Measurements from ENCODE around the gene ITM2C.

The ITM2C gene

DNA sequence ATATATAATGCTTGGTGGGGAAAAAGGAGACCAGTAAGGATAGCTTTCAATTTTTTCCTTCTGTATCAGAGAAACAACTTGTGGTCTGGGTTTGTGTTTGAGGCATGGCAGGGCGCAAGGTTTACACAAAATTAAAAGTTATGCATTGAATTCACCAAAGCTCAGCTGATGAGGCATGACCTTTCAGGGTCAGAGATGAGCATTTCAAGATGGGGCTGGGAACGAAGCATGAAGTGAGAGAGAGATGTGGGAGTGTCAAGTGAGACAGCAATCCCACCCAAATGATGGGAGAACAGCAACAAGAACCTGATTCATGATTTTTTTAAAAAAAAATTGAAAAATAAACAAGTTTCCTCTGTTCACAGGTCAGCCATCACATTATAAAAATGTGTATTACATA, 55.4 kb downstream of the ITM2C start:
- TF ChIP-seq, protein P1, sequence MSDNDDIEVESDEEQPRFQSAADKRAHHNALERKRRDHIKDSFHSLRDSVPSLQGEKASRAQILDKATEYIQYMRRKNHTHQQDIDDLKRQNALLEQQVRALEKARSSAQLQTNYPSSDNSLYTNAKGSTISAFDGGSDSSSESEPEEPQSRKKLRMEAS (IDR thresholded peaks at IDR 0.05), result no peak
- TF ChIP-seq RAD21 (IDR thresholded peaks at IDR 0.05; ENCODE audit: low read depth) (no peak), NFIC (IDR thresholded peaks at IDR 0.05) (no peak), CEBPB (IDR thresholded peaks at IDR 0.05) (no peak), YY1 (IDR thresholded peaks at IDR 0.05; ENCODE audit: low read depth) (no peak), CREB1 (IDR thresholded peaks at IDR 0.05; ENCODE audit: low read depth) (no peak), FOXM1 (IDR thresholded peaks at IDR 0.05; ENCODE audit: borderline replicate concordance, low read depth) (no peak), ZBTB7A (IDR thresholded peaks at IDR 0.05; ENCODE audit: low read depth) (no peak), TAF1 (IDR thresholded peaks at IDR 0.05; ENCODE audit: low read depth) (no peak), TCF12 (IDR thresholded peaks at IDR 0.05; ENCODE audit: low read depth) (no peak), EP300 (IDR thresholded peaks at IDR 0.05; ENCODE audit: borderline replicate concordance) (no peak), TEAD4 (IDR thresholded peaks at IDR 0.05) (no peak), EGR1 (IDR thresholded peaks at IDR 0.05) (no peak)
- TF ChIP-seq, protein P2, sequence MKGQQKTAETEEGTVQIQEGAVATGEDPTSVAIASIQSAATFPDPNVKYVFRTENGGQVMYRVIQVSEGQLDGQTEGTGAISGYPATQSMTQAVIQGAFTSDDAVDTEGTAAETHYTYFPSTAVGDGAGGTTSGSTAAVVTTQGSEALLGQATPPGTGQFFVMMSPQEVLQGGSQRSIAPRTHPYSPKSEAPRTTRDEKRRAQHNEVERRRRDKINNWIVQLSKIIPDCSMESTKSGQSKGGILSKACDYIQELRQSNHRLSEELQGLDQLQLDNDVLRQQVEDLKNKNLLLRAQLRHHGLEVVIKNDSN (IDR thresholded peaks at IDR 0.05), result no peak
- TF ChIP-seq, protein P3, sequence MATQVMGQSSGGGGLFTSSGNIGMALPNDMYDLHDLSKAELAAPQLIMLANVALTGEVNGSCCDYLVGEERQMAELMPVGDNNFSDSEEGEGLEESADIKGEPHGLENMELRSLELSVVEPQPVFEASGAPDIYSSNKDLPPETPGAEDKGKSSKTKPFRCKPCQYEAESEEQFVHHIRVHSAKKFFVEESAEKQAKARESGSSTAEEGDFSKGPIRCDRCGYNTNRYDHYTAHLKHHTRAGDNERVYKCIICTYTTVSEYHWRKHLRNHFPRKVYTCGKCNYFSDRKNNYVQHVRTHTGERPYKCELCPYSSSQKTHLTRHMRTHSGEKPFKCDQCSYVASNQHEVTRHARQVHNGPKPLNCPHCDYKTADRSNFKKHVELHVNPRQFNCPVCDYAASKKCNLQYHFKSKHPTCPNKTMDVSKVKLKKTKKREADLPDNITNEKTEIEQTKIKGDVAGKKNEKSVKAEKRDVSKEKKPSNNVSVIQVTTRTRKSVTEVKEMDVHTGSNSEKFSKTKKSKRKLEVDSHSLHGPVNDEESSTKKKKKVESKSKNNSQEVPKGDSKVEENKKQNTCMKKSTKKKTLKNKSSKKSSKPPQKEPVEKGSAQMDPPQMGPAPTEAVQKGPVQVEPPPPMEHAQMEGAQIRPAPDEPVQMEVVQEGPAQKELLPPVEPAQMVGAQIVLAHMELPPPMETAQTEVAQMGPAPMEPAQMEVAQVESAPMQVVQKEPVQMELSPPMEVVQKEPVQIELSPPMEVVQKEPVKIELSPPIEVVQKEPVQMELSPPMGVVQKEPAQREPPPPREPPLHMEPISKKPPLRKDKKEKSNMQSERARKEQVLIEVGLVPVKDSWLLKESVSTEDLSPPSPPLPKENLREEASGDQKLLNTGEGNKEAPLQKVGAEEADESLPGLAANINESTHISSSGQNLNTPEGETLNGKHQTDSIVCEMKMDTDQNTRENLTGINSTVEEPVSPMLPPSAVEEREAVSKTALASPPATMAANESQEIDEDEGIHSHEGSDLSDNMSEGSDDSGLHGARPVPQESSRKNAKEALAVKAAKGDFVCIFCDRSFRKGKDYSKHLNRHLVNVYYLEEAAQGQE (IDR thresholded peaks at IDR 0.05; ENCODE audit: low read depth), result no peak

DNA sequence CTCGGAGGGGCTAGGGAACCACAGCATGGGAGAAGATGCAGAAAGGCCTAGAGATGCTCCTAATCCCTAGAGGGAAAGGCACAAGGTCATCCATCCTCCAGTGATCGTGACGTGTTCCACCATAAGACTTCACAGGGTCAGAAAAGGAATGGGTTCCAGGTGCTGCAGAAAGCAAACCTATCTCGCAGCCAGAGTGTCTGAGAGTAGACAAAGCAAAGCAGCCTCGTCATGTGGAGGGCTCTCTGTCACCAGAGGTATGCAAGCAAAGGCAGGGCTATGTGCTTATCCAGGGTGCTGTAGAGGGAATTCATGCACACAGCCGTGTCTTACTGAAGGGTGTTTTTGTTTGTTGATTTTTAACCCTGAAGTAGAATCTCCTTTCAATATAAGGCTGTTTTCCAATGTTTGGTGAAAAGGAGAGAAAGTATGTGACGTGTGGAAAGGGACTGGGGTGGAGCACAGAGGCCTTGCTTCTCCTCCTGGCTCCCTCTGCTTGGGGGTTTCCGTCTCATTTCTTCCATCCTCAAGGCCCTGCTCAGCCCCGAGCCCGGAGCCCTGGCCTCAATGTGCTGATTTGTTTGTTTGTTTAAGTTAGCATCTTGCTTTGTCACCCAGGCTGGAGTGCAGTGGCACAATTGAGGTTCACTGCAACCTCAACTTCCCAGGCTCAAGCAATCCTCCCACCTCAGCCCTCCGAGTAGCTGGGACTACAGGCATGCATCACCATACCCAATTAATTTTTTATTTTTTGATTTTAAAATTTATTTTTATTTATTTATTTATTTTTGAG, 57.3 kb downstream of the ITM2C start:
- no peak for TF ChIP-seq CREB1 (IDR thresholded peaks at IDR 0.05; ENCODE audit: low read depth)
- no peak for TF ChIP-seq ZBTB7A (IDR thresholded peaks at IDR 0.05; ENCODE audit: low read depth)
- TF ChIP-seq, protein P2 (IDR thresholded peaks at IDR 0.05), result no peak
- TF ChIP-seq YY1 (IDR thresholded peaks at IDR 0.05; ENCODE audit: low read depth), result no peak
- TF ChIP-seq, protein P1 (IDR thresholded peaks at IDR 0.05), result no peak
- TF ChIP-seq RAD21 (IDR thresholded peaks at IDR 0.05; ENCODE audit: low read depth), result no peak
- TF ChIP-seq EGR1 (IDR thresholded peaks at IDR 0.05), result no peak
- no peak for TF ChIP-seq EP300 (IDR thresholded peaks at IDR 0.05; ENCODE audit: borderline replicate concordance)
- no peak for TF ChIP-seq TEAD4 (IDR thresholded peaks at IDR 0.05)
- no peak for TF ChIP-seq CEBPB (IDR thresholded peaks at IDR 0.05)
- TF ChIP-seq, protein P3 (IDR thresholded peaks at IDR 0.05; ENCODE audit: low read depth), result no peak
- no peak for TF ChIP-seq NFIC (IDR thresholded peaks at IDR 0.05)
- no peak for TF ChIP-seq TCF12 (IDR thresholded peaks at IDR 0.05; ENCODE audit: low read depth)
- TF ChIP-seq TAF1 (IDR thresholded peaks at IDR 0.05; ENCODE audit: low read depth), result no peak
- no peak for TF ChIP-seq FOXM1 (IDR thresholded peaks at IDR 0.05; ENCODE audit: borderline replicate concordance, low read depth)

DNA sequence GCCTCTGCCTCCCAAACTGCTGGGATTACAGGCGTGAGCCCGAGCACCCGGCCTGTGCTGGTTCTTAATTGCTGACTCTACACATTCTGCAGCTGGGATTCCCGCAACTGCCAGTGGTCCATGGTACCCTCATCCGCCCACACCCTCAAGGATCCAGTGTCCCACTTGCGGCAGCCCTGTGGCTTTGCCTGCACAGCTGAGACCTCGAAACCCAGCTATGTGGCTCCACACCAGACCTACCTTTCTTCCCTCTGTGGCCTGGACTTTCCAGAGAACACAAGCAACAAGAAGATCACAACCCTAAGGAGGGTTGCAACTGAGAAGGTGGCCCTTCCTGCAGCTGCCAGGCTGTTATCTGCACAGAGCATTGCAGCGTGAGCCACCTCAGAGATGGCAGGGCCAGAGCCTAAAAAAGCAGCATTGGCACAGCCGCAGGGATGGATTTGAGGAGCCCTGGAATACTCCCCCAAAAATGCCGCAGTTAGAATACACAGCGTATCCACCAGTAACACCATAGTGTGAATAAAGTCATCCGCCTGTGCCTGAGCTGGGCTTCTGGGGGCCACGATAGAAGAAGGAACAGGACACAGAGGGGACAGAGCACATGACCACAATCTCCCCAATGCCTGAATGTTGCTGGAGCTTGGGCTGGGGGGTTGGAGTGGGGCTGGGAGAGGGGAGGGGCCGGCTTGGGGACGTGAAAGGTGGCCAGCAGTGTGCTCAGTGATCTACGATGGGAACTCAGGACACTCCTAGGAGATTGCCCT, 58.4 kb downstream of the ITM2C start:
- TF ChIP-seq EP300 (IDR thresholded peaks at IDR 0.05; ENCODE audit: borderline replicate concordance), result no peak
- TF ChIP-seq, protein P1 (IDR thresholded peaks at IDR 0.05), result no peak
- TF ChIP-seq, protein P2 (IDR thresholded peaks at IDR 0.05), result no peak
- no peak for TF ChIP-seq YY1 (IDR thresholded peaks at IDR 0.05; ENCODE audit: low read depth)
- no peak for TF ChIP-seq TAF1 (IDR thresholded peaks at IDR 0.05; ENCODE audit: low read depth)
- TF ChIP-seq FOXM1 (IDR thresholded peaks at IDR 0.05; ENCODE audit: borderline replicate concordance, low read depth), result no peak
- TF ChIP-seq TCF12 (IDR thresholded peaks at IDR 0.05; ENCODE audit: low read depth), result no peak
- no peak for TF ChIP-seq RAD21 (IDR thresholded peaks at IDR 0.05; ENCODE audit: low read depth)
- TF ChIP-seq CEBPB (IDR thresholded peaks at IDR 0.05), result no peak
- no peak for TF ChIP-seq ZBTB7A (IDR thresholded peaks at IDR 0.05; ENCODE audit: low read depth)
- TF ChIP-seq EGR1 (IDR thresholded peaks at IDR 0.05), result no peak
- no peak for TF ChIP-seq NFIC (IDR thresholded peaks at IDR 0.05)
- TF ChIP-seq CREB1 (IDR thresholded peaks at IDR 0.05; ENCODE audit: low read depth), result no peak
- no peak for TF ChIP-seq TEAD4 (IDR thresholded peaks at IDR 0.05)
- TF ChIP-seq, protein P3 (IDR thresholded peaks at IDR 0.05; ENCODE audit: low read depth), result no peak

Measured in Ishikawa (cell line).